ENCODE data around the gene TRIM54. TPM values are rescaled to one million over a fixed set of nuclear protein-coding genes. Genes with fewer than 3 reads are reported as not detected.

The TRIM54 gene
- total and polyA plus RNA-seq, 9 of the 15 experiments (the other 6 are each of a cell fraction or from before 2014, with no cell fraction given): not detected

DNA sequence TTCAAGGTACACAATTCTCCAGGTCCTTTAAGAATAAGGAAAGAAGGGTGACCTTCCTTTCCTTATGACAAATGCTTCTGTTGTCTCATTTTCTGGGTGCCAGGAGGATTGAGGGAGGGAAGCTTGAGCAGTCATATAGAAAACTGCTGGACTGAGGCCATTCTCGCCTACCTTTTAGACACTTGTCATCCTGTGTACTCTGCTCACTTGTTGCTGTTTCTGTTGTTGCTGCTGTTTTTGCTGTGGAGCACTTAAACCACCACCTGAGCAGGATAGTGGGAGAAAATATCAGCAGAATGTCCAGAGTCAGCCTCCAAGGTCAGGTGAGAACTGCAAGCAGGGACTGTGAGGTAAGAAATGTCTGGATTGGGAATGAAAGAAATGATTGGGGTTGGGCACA lies 4.2 kb upstream of the TRIM54 start:
- Histone ChIP-seq H3K36me3 (ENCODE audit: control insufficient read depth, insufficient read depth, low read length) (no peaks in the 10 kb centered on the region), H3K4me2 (ENCODE audit: insufficient read depth, low read length) (no peak overlapping the region), H3K4me3 (no peak overlapping the region), H3K79me2 (ENCODE audit: control insufficient read depth, insufficient read depth, low read length) (no peaks in the 10 kb centered on the region), H3K27ac (ENCODE audit: extremely low read depth, low read depth, low read length) (no peak overlapping the region), H2AFZ (ENCODE audit: low read depth, low read length) (no peak overlapping the region), H3K27me3 (ENCODE audit: control insufficient read depth in 2 of 2, insufficient read depth in 2 of 2, low read length in 2 of 2) (peaks cover 4 to 5% of the 10 kb centered on the region in 2 experiments; a peak in 2 of 5 replicates), H3K9me1 (ENCODE audit: control insufficient read depth, insufficient read depth, low read length) (no peaks in the 10 kb centered on the region), H4K20me1 (replicated peaks; ENCODE audit: control insufficient read depth, insufficient read depth, low read length) (no peaks in the 10 kb centered on the region), H3K4me1 (replicated peaks in 1 of 2; ENCODE audit: control insufficient read depth in 2 of 2, insufficient read depth in 2 of 2, low read length in 2 of 2) (peaks cover 10 to 14% of the 10 kb centered on the region in 2 experiments), H3K9me3 (replicated peaks; ENCODE audit: control insufficient read depth, insufficient read depth, low read depth, low read length) (no peaks in the 10 kb centered on the region), H3K9ac (ENCODE audit: insufficient read depth in 1 of 2, low read depth in 2 of 2, low read length in 2 of 2) (no peak overlapping the region)
- FAIRE-seq: no peak
- POLR2A ChIA-PET: interaction anchor here (0.6 to 1.2 kb wide), 2 partner anchors 10 to 152 kb away, joined by 3 read pairs; no protein-coding TSS in a partner anchor
- no peak for ATAC-seq
- DNase-seq (ENCODE audit: extremely low read depth in 1 of 4, low spot score in 3 of 4): no peak
- intact Hi-C loops (cut with micrococcal nuclease): no loop called here
- in situ Hi-C loops (cut with MboI): no loop called here
- CTCF ChIA-PET (ENCODE audit: low intra/inter-chr PET ratio): interaction anchor here (2.9 kb wide), 1 partner anchor 179 kb away, joined by 20 read pairs; no protein-coding TSS in a partner anchor
- TF ChIP-seq KDM1A (IDR thresholded peaks at IDR 0.05) (no peak), RB1 (IDR thresholded peaks at IDR 0.05; ENCODE audit: low read depth) (no peak), ARHGAP35 (IDR thresholded peaks at IDR 0.05; ENCODE audit: partially characterized antibody) (no peak), FUS (optimal IDR thresholded peaks at IDR 0.05; ENCODE audit: low read depth, low read length) (no peak), ATF7 (IDR thresholded peaks at IDR 0.05) (no peak), ZNF146 (CRISPR knock-in tag; IDR thresholded peaks at IDR 0.05; ENCODE audit: unreplicated experiment) (no peak)
- TF ChIP-seq, protein P1, sequence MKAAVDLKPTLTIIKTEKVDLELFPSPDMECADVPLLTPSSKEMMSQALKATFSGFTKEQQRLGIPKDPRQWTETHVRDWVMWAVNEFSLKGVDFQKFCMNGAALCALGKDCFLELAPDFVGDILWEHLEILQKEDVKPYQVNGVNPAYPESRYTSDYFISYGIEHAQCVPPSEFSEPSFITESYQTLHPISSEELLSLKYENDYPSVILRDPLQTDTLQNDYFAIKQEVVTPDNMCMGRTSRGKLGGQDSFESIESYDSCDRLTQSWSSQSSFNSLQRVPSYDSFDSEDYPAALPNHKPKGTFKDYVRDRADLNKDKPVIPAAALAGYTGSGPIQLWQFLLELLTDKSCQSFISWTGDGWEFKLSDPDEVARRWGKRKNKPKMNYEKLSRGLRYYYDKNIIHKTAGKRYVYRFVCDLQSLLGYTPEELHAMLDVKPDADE (conservative IDR thresholded peaks at IDR 0.05; ENCODE audit: control insufficient read depth, low read depth, low read length): no peak
- TF ChIP-seq, protein P2, sequence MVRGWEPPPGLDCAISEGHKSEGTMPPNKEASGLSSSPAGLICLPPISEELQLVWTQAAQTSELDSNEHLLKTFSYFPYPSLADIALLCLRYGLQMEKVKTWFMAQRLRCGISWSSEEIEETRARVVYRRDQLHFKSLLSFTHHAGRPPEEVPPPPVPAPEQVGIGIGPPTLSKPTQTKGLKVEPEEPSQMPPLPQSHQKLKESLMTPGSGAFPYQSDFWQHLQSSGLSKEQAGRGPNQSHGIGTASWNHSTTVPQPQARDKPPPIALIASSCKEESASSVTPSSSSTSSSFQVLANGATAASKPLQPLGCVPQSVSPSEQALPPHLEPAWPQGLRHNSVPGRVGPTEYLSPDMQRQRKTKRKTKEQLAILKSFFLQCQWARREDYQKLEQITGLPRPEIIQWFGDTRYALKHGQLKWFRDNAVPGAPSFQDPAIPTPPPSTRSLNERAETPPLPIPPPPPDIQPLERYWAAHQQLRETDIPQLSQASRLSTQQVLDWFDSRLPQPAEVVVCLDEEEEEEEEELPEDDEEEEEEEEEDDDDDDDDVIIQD (CRISPR knock-in tag; IDR thresholded peaks at IDR 0.05): no peak
- 0% methylated on average over 1 of the region's 1 CpG for WGBS (ENCODE audit: insufficient coverage, low coverage, missing lambda C conversion rate)
- BruUV-seq (replicated peaks): no TSS peak
